Measurements from ENCODE around the gene PAX2.

The PAX2 gene

GRCh38 chr10:100755821-100756220, 10.4 kb downstream of the PAX2 start:
- no peak for DNase-seq (ENCODE audit: low spot score)

- no peak for DNase-seq (ENCODE audit: low spot score)
Observed at GRCh38 chr10:100759331-100759730, 13.9 kb downstream of the PAX2 start.

GRCh38 chr10:100760726-100761125, 15.3 kb downstream of the PAX2 start:
- no peak for DNase-seq (ENCODE audit: low spot score)

DNA sequence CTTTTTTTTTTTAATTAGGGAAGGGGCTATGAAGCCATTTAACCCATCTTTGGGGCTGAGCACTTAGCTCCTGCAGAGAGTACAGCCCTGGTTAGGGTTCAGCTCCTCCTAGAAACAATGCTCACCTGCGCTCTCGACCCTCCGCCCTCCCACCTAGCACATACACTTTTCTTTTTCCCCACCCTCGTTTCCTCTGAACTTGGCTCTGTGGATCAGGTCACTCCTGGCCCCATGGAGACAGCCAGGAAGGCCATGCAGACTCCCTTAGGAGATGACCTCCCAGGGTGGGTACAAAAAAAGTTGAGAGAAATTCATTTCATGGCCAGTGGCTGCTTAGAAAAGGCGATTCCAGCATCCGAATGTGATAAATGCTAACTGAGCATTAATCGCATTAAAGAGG, 15.8 kb downstream of the PAX2 start:
- DNase-seq (ENCODE audit: low spot score): no peak

DNA sequence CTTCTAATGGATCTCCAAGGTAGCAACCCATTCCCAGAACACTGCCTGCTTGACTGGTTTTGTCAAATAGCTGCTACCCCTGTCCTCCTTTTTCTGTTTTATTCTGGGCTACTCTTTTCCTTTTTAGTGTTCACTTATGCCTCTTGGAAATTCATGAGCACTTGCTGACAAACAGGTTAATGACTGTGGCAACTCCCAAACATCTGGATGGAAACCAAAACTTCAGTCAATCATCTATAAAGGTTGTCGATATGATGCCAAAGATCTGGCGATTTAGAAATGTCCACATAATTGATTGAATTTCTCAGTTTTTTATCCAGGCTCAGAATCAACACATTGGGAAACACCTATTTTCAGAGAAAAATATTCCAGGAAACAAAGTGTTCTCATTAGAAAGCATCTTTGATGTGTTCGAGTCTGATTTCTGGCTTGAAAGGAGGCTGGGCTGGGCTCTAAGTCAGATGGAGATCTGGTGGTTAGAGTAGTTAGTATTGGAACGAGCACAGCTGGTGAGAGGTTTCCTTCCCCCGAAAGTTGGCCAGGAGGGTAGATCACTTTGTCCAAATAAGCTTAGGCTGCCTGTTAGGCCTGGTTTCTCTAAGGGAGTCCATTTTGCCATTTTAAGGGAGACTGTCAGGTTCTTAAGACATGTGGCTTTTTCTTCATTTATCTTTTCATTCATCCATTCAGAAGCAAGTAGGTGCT, 17.8 kb downstream of the PAX2 start:
- no peak for DNase-seq (ENCODE audit: low spot score)

DNA sequence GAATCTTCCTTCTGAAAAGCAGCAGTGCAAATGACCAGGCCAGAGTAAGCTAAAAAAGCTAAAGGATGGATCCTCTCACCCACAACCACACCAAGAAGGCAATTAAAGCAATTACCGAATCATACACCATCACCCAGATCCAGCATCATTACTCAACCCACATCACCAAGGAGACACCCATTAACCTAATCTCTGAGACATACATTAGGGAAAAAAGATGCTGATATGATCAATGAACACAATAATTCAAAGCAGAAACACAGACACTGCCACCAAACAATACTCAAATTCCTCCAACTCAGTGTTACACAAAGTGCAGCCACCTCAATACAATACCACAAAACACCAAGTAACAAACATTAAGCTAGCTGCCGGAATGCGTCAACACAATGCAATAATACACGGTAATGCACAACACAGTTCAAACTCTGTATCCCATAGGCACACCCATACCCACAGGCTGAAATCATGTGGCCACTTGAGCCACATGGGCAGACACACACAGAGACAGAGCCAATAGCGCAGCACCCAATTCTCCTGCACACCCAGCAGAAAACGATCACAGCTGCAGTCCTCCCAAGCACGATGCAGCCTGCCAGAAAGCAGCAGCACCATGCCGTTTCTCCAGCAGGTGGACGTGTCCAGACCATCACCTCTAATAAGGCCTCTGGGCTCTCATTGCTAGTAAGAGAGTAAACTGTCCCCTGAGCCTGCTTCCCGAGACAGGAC, 21.5 kb downstream of the PAX2 start:
- no peak for DNase-seq (ENCODE audit: low spot score)

DNA sequence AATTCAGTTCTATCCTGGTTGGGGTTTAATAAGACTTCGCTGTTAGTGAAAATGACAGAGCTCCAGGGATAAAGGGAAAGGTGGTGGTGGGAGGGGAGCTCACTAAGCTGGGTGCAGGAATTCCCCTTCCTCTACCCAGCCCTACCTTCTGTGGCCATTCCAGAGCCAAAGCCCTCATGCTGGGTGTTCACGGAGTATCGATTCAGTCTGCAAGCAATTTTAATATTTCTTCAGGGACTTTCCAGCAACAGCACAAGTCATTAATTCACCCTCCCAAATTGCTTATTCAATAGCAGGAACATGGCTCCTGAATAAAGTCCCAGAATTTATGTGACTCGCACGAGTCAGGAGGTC, 22.0 kb downstream of the PAX2 start:
- DNase-seq (ENCODE audit: low spot score): no peak

- DNase-seq (ENCODE audit: low spot score): no peak
Observed at GRCh38 chr10:100769481-100769880, 24.1 kb downstream of the PAX2 start.

GRCh38 chr10:100773646-100774045, 28.3 kb downstream of the PAX2 start:
- no peak for DNase-seq (ENCODE audit: low spot score)

GRCh38 chr10:100774223-100774622, 28.8 kb downstream of the PAX2 start:
- no peak for DNase-seq (ENCODE audit: low spot score)

- no peak for DNase-seq (ENCODE audit: low spot score)
Observed at GRCh38 chr10:100774876-100775275, 29.5 kb downstream of the PAX2 start.

DNA sequence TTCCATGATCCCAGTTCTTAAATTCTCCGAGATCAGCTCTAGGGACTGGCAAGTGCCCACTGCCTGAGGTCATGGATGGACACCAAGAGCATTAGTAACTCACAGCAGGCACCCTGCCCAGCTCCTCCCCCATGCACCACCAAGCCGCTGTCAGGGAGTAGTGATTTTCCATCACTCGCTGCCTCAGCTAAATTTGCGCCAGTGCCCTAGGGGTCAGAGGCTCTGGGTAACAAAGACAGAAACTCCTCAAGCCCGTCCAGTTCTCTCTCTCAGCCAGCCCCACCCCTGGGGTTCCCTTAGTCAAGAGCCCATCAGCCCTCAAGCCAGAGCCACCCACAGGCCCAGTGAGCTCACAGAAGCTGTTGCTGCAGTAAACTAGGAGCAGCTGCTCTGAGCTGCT, 30.0 kb downstream of the PAX2 start:
- no peak for DNase-seq (ENCODE audit: low spot score)

DNA sequence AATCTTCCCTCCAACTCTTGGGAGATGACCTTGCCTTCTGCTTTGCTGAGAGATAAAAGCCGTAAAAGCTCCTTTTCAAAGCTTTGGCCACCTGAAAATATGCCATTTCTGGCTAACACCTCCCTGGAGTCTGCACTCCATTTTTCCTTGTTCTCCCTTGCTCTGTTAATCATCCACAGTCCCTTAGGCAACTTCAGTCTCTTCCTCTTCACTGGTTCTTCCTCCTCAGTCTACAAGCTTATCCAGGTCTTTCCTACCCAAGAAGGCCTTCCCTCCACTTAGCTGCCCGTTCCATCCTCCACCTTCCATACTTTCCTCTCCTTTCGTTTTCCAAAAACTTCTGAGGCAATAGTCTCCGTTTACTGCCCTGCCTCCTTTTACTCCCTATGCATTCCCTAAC, 30.5 kb downstream of the PAX2 start:
- DNase-seq (ENCODE audit: low spot score): no peak

GRCh38 chr10:100776671-100777070, 31.3 kb downstream of the PAX2 start:
- no peak for DNase-seq (ENCODE audit: low spot score)

GRCh38 chr10:100779329-100779728, 33.9 kb downstream of the PAX2 start:
- no peak for DNase-seq (ENCODE audit: low spot score)

DNA sequence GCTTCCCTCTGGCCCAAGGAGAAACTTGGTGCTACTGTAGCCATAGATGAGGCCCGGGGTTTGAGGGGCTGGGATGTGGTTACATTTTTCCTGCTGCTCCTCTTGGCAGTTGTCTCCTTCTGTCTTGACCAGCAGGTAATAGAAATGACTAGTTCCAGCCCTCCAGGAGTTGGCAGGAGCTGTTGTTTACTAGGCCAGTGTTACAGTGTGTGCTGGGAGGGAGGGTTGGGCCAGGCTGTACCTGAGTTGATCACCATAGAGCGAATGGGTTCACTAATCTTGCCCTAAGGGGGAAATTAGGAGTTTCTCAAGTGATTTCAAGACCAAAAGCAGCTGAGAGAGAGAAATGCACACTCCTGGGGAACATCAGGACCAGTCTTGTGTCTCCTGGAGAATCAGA, 34.9 kb downstream of the PAX2 start:
- DNase-seq (ENCODE audit: low spot score): no peak

- DNase-seq (ENCODE audit: low spot score): no peak
Observed at GRCh38 chr10:100781145-100781665, 35.8 kb downstream of the PAX2 start.

GRCh38 chr10:100782461-100783244, 37.3 kb downstream of the PAX2 start:
- DNase-seq (ENCODE audit: low spot score): no peak

DNA sequence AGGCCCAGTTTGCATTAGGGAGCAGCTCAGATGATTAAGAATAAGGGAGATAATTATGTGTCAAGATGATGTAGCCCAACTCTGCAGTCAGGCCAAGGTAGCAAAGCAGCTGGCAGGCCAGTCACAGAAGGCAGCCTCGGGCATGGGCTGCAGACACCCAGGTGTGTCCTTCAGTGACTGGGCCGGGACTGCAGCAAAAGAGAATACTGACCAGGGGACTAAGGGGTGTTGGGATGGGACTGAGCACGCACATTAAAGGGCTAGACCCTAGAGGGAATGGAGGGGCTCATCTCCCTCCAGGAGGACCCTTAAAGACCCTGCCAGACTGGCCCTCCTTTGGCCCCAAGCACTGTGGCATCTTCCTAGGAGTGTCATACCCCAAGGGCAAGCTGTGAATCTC, 38.7 kb downstream of the PAX2 start:
- DNase-seq (ENCODE audit: low spot score): no peak

GRCh38 chr10:100786591-100786990, 41.2 kb downstream of the PAX2 start:
- no peak for DNase-seq (ENCODE audit: low spot score)

GRCh38 chr10:100788002-100788903, 42.9 kb downstream of the PAX2 start:
- no peak for DNase-seq (ENCODE audit: low spot score)

- DNase-seq (ENCODE audit: low spot score): no peak
Observed at GRCh38 chr10:100790761-100791208, 45.4 kb downstream of the PAX2 start.

All from pons (tissue), 1 donor.